GM12801 (cell line): ENCODE data around the gene PRAMEF11.
"Not testable (repeated sequence)": the region's sequence is repeated elsewhere in the genome, so short reads cannot be mapped to it uniquely, and the experiment has no call there.

Experiments used
- TF ChIP-seq, protein P1 (sequence below): IDR thresholded peaks from one replicate; pipeline ENCODE4 v1.5.1; 2011; ENCODE audit warnings: control low read depth; ENCODE audit not compliant: insufficient read length; ENCODE audit errors: extremely low read depth

Gene PRAMEF11

DNA sequence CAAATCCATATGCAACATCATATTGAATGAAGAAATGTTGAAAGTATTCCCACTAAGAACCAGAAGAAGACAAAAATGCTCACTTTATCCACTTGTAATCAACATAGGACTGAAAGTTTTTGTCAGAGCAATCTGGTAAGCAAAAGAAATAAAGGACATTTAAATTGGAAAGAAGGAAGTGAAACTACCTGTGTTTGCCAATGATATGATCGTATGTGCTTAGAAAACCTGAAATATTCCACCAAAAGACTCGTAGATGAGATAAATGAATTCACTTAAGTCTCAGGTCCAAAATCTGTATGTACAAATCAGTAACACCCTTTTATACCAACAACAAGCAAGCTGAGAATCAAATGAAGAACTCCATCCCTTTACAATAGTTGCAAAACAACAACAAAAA is 31.5 kb downstream of the PRAMEF11 start:
- TF ChIP-seq, protein P1, sequence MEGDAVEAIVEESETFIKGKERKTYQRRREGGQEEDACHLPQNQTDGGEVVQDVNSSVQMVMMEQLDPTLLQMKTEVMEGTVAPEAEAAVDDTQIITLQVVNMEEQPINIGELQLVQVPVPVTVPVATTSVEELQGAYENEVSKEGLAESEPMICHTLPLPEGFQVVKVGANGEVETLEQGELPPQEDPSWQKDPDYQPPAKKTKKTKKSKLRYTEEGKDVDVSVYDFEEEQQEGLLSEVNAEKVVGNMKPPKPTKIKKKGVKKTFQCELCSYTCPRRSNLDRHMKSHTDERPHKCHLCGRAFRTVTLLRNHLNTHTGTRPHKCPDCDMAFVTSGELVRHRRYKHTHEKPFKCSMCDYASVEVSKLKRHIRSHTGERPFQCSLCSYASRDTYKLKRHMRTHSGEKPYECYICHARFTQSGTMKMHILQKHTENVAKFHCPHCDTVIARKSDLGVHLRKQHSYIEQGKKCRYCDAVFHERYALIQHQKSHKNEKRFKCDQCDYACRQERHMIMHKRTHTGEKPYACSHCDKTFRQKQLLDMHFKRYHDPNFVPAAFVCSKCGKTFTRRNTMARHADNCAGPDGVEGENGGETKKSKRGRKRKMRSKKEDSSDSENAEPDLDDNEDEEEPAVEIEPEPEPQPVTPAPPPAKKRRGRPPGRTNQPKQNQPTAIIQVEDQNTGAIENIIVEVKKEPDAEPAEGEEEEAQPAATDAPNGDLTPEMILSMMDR = no peak

DNA sequence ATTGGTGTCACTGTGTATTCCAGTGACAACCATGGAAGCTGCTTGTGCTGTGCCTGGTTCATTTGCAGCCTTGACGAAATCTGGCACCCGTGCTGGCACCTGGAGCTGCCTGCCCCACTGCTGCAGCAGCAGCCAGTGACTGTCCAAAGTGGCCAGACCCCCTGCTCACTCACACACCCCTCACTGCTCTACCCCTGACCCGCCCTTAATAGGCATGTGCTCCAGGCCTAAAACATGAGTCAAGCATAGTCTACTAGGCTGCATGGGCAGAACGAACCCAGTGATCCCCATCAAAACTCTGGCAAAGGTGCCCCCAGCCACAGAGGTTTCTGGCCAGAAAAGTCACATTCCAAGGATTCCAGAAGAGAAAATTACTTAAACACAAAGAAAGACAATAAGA is 32.3 kb downstream of the PRAMEF11 start:
- TF ChIP-seq, protein P1 = no peak

DNA sequence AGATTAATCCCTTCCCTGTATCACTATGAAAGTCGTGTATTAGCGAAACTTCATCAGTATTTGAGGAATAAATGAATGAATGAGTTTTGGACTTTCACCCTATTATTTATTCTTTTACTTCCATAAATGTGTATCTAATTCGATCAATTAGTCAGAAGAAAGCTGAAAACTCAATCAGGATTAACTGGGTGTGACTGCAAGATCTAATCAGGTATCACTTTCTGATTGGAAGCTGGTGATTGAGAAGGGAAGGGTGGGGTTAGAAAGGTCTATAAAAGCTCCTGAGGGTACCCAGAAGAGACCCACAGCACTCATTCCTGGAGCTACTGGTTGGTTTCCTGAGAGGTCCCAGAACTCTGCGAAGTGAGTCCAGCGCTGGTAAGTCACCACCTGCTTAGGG is 40.1 kb downstream of the PRAMEF11 start, which contains the start of gene PRAMEF1:
TSS of gene PRAMEF1 (plus strand) at position 301 of the 400 bp plus-strand sequence. CDS start 1,831 bp downstream, outside the sequence.
- TF ChIP-seq, protein P1 = not testable (repeated sequence)

- TF ChIP-seq, protein P1 = no peak
Measured at GRCh38 chr1:12778907-12779306, 52.3 kb downstream of the PRAMEF11 start.

DNA sequence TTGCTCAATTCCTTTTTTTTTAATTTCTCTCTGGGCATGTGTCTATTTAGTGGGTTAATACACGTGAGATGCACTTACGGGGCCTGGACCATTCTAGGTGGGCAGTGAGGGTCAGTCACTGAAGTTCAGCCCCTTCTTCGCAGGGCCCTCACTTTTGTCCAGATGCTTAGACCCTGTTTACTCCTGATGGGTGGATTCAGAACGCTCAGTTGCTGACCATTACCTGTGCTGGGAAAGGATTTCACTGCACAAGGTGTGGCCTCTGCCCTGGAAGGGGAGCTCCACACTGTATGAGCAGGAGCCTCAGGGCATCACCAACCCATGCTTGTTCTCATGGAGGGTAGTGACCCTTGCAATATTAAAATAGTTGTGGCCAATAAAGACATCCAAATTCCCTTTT is 53.1 kb downstream of the PRAMEF11 start:
- TF ChIP-seq, protein P1 = no peak

DNA sequence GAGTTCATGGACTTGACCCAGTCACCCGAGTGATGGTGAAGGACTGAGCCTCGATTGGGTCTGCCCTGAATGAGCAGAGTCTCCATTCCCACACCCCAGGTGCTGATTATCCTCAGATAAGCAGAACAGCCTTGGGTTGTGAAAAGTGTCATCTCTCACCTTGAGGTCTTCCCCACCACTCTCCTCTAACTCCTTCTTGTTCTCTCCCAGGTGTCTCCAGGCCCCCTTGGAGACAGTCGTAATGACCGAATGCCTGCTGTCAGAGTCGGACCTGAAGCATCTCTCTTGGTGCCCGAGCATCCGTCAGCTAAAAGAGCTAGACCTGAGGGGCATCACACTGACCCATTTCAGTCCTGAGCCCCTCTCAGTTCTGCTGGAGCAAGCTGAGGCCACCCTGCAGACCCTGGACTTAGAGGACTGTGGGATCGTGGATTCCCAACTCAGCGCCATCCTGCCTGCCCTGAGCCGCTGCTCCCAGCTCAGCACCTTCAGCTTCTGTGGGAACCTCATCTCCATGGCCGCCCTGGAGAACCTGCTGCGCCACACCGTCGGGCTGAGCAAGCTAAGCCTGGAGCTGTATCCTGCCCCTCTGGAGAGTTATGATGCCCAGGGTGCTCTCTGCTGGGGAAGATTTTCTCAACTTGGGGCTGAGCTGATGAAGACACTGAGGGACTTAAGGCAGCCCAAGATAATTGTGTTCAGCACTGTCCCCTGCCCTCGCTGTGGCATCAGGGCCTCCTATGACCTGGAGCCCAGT is 54.2 kb downstream of the PRAMEF11 start:
- TF ChIP-seq, protein P1 = no peak

- TF ChIP-seq, protein P1 = no peak
Measured at GRCh38 chr1:12775443-12775842, 55.8 kb downstream of the PRAMEF11 start.
